ENCODE results near the gene ATXN10.

The ATXN10 gene

DNA sequence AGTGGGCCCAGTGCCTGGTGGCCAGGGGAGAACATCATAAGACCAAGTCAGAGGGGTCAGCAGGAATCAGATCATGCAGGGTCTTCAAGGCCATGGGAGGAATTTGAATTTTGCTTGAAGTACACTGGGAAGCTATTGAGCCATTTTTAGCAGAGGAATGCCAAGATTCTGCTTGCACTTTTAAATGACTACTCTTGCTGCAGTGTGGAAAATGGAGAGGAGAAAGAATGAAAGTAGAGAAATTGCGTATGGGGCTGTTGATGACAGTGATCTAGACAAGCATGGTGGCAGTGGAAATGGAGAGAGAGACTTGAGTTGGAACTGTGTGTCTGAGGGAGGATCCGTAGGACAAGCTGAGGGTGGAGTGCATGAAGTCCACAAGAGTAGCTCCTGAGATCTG, 177.3 kb downstream of the ATXN10 start:
- TF ChIP-seq, protein P1, sequence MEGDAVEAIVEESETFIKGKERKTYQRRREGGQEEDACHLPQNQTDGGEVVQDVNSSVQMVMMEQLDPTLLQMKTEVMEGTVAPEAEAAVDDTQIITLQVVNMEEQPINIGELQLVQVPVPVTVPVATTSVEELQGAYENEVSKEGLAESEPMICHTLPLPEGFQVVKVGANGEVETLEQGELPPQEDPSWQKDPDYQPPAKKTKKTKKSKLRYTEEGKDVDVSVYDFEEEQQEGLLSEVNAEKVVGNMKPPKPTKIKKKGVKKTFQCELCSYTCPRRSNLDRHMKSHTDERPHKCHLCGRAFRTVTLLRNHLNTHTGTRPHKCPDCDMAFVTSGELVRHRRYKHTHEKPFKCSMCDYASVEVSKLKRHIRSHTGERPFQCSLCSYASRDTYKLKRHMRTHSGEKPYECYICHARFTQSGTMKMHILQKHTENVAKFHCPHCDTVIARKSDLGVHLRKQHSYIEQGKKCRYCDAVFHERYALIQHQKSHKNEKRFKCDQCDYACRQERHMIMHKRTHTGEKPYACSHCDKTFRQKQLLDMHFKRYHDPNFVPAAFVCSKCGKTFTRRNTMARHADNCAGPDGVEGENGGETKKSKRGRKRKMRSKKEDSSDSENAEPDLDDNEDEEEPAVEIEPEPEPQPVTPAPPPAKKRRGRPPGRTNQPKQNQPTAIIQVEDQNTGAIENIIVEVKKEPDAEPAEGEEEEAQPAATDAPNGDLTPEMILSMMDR (IDR thresholded peaks at IDR 0.05): no peak

DNA sequence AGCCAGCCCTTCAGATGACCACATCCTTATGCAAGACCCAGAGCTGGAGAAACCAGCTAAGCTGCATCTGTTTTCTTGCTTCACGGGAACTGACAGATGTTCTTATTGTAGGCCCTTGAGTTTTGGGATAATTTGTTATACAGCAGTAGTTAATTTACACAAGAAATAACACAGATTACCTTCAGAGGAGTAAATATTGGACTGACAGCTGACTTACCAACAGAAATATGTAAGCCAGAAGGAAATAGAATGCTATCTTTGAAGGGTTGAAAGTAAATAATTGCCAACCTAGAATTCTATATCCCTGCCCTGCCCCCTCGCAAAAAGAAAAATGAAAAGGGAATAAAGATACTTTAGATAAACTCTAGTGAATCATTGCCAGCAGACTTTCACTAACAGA, 181.2 kb downstream of the ATXN10 start:
- TF ChIP-seq, protein P1 (IDR thresholded peaks at IDR 0.05): no peak

DNA sequence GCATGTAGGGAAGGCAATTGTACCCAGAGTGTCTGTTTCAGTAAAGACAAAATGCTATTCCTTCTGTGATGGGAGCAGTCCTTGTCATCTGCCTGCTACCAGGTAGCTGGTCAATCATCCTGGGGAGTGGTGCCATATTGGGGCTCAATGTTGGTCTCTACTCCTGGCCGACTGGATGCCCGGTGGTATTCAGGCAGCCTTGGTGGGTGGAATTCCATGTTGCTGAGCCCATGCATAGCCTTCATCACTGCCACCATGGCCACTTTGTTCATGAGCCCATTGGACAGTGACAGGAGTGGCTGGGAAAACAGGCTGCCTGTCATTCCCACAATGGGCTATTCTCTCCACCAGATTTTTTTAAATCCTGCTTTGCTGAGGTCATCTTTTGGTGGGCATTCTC, 184.3 kb downstream of the ATXN10 start:
- TF ChIP-seq, protein P1 (IDR thresholded peaks at IDR 0.05): no peak

DNA sequence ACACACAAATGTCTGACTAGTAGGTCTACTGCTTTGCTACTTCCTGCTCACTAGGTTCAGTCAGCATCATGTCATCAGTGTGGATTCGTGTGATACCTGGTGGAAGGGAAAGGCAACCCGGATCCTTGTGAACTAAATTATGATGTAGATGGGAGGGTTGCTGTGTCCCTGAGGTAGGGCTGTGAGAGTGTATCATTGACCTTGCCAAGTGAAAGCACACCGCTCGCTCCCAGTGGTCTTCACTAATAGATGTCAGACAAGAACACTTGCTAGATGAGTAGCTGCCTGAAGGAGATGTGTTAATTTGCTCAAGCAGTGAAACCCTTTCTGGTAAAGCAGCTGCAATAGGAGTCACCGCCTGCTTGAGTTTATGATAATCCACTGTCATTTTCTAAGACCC, 185.9 kb downstream of the ATXN10 start:
- TF ChIP-seq, protein P1 (IDR thresholded peaks at IDR 0.05): no peak

DNA sequence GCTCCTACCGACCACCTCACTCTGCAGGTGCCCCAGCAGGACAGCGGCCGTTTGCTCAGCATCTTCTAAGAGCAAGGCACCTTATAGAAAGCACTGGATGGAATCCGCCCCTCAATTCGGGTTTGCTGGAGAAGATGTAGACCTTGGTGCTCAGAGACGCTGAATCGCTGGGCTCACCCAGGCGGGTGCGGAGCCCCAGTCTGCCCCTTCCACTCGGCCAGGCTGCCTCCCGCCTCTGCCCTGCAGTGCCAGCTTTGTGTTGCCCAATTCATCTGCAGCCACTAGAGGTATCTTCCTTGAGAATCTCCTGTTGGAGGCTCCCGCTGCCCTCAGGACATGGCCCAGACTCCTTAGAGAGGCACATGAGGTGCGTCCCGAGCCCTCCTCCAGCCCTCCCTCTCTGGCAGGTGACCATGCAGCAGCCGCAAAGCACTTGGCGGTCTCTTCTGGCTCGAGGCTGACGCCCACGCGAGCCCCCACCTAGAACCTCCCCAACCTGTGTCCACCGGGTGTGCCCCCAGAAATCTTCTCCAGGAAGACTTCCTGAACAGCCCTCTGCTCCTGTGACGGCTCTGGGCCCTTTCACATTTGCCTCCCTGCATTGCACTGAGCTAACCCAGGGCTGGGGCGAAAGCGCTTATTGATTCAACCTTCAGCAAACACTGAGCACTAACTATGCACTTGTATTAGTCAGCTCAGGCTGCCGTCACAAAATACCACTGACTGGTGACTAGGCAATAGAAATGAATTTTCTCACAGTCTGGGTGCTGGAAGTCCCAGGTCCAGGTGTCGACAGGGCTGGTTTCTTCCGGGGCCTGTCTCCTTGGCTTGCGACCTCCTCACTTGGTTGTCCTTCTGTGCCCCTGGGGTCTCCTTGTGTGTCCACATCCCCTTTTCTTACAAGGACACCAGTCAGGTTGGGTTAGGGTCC, 187.9 kb downstream of the ATXN10 start:
- TF ChIP-seq, protein P1 (IDR thresholded peaks at IDR 0.05): no peak

DNA sequence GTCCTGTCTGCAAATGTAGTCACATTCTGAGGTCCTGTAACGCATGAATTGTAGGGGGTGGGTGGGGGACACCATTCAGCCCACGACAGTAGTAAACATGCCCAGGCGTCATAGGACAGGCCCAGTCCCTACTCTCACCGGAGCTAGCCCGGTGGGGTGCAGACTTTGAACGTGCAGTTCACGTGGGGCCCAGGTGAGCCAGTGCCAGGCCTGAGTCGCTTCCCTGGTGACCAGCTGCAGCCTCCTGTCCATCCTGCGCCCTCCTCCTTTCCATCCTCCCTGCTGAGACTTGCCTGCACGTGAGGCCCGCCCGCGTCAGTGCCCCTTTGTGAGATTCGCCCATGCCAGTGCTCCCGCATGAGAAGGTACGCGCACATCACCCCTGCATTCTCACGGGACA, 188.6 kb downstream of the ATXN10 start:
- TF ChIP-seq, protein P1 (IDR thresholded peaks at IDR 0.05): no peak

DNA sequence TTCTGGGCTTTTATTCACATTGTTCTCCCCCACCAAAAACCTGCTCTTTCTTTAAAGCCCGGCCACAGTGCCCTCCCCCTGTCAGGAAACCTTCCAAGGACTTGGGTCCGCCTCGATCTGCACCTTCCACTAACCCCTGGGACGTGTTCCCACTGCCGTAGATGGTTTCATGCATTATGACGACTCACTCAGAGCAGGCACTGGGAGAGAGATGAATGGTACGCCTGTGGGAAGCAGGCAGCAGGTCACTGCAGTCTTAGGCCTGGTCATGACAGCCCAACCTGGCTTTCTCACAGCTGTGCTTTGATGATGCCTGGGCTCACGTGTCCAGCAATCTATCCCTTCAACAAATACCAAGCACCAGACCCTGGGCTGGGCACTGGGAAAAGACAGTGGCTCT, 189.6 kb downstream of the ATXN10 start:
- TF ChIP-seq, protein P1 (IDR thresholded peaks at IDR 0.05): no peak

Measured in LNCAP (cell line).